ENCODE data around the gene CDH4.

Gene CDH4

GRCh38 chr20:61809006-61809770, 557.1 kb downstream of the CDH4 start:
- no peak overlapping the region for H3K4me3 ChIP-seq (replicated peaks; ENCODE audit: insufficient read depth, low read length)
- no peak for DNase-seq (ENCODE audit: low read depth in 1 of 2, low spot score in 1 of 2)
- TF ChIP-seq REST (IDR thresholded peaks at IDR 0.05; ENCODE audit: insufficient replicate concordance, low read depth): no peak
- no peak for TF ChIP-seq POLR2AphosphoS5 (IDR thresholded peaks at IDR 0.05; ENCODE audit: low read depth)
- no peak for TF ChIP-seq GABPA (IDR thresholded peaks at IDR 0.05; ENCODE audit: low read depth)
- TF ChIP-seq, protein P1, sequence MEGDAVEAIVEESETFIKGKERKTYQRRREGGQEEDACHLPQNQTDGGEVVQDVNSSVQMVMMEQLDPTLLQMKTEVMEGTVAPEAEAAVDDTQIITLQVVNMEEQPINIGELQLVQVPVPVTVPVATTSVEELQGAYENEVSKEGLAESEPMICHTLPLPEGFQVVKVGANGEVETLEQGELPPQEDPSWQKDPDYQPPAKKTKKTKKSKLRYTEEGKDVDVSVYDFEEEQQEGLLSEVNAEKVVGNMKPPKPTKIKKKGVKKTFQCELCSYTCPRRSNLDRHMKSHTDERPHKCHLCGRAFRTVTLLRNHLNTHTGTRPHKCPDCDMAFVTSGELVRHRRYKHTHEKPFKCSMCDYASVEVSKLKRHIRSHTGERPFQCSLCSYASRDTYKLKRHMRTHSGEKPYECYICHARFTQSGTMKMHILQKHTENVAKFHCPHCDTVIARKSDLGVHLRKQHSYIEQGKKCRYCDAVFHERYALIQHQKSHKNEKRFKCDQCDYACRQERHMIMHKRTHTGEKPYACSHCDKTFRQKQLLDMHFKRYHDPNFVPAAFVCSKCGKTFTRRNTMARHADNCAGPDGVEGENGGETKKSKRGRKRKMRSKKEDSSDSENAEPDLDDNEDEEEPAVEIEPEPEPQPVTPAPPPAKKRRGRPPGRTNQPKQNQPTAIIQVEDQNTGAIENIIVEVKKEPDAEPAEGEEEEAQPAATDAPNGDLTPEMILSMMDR (IDR thresholded peaks at IDR 0.05; ENCODE audit: insufficient read depth, low read length): no peak
- no peak for TF ChIP-seq SPI1 (IDR thresholded peaks at IDR 0.05; ENCODE audit: borderline replicate concordance, low read depth)
- H3K27me3 ChIP-seq (ENCODE audit: insufficient read depth, poor library complexity, severe bottlenecking): peaks cover 4% of the 10 kb centered on the region
- H3K27ac ChIP-seq (replicated peaks): no peak overlapping the region

DNA sequence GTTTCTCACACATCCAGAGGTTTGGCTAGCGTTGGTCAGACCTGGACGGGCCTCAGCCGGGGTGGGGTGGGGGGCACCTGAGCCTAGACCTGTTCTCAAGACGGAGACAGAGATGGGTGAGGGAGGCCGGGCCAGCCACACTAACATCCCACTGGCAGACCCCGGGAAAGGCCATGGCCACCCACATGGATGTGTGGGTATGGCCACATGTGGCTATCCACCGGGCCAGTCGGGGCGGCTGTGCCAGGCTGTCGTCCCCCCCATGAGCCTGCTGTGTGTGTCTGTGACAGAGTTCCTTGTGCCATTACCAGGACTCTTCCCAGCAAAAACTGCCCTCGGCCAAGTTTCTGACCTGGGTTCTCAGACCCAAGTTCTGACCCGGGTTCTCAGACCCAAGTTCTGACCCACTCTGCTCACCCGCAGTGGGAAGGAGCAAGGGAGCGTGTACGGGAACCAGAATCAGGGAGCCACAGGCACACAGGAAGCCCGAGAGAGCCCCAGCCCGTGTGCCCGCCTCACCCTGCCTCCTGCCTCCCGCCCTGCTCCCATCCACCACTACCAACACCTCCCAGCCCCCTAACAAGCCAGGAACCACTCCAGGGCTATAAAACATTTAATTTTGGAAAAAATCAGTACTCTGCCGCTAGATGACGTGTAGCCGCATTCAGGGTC, 558.1 kb downstream of the CDH4 start:
- no peak overlapping the region for H3K4me3 ChIP-seq (replicated peaks; ENCODE audit: insufficient read depth, low read length)
- no peaks in the 10 kb centered on the region for H3K27me3 ChIP-seq (ENCODE audit: insufficient read depth, poor library complexity, severe bottlenecking)
- TF ChIP-seq, protein P1 (IDR thresholded peaks at IDR 0.05; ENCODE audit: insufficient read depth, low read length): no peak
- TF ChIP-seq POLR2AphosphoS5 (IDR thresholded peaks at IDR 0.05; ENCODE audit: low read depth) (no peak), SPI1 (IDR thresholded peaks at IDR 0.05; ENCODE audit: borderline replicate concordance, low read depth) (no peak), GABPA (IDR thresholded peaks at IDR 0.05; ENCODE audit: low read depth) (no peak), REST (IDR thresholded peaks at IDR 0.05; ENCODE audit: insufficient replicate concordance, low read depth) (no peak)
- DNase-seq (ENCODE audit: low read depth in 1 of 2, low spot score in 1 of 2): no peak
- H3K27ac ChIP-seq (replicated peaks): no peak overlapping the region

DNA sequence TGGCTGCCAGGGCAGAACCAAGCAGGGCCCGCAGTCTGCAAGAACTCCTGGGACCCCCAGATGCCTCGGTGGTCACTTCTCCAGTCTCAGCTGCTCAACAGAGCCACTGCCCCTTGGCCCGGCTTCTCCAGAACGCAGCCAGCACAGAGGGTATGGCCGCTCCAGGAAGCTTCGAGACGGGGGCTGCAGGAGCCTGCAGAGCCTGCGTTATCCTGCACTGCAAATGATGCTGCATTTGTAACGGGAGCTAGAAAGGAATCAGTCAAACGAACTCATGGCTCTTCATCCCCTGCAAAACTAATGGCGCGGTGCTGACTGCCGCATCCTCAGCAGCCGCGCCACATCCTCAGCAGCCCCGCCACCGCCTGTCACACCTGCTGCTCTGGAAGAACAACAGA, 558.7 kb downstream of the CDH4 start:
- Histone ChIP-seq H3K27me3 (ENCODE audit: insufficient read depth, poor library complexity, severe bottlenecking) (no peaks in the 10 kb centered on the region), H3K27ac (replicated peaks) (no peak overlapping the region), H3K4me3 (replicated peaks; ENCODE audit: insufficient read depth, low read length) (no peak overlapping the region)
- no peak for DNase-seq (ENCODE audit: low read depth in 1 of 2, low spot score in 1 of 2)
- TF ChIP-seq, protein P1 (IDR thresholded peaks at IDR 0.05; ENCODE audit: insufficient read depth, low read length): no peak
- TF ChIP-seq POLR2AphosphoS5 (IDR thresholded peaks at IDR 0.05; ENCODE audit: low read depth): no peak
